Breast epithelium (tissue), 3 donors: ENCODE results near the gene WBP1L.

Source experiments
- POLR2AphosphoS5 ChIP-seq, 3 donors: sonication (generic); formaldehyde crosslinking; IDR thresholded peaks; one replicate each; pipeline ENCODE4 v1.6.1; 2017; ENCODE audit warnings: antibody characterized with exemption in 3 of 3
- TF ChIP-seq, protein P1 (sequence below), 3 donors: fragments of 450-650 bp; IDR thresholded peaks; one replicate each; pipeline ENCODE4 v1.5.1; 2016 to 2017; ENCODE audit warnings: antibody characterized with exemption in 3 of 3, mild to moderate bottlenecking in 3 of 3, moderate library complexity in 3 of 3

DNA sequence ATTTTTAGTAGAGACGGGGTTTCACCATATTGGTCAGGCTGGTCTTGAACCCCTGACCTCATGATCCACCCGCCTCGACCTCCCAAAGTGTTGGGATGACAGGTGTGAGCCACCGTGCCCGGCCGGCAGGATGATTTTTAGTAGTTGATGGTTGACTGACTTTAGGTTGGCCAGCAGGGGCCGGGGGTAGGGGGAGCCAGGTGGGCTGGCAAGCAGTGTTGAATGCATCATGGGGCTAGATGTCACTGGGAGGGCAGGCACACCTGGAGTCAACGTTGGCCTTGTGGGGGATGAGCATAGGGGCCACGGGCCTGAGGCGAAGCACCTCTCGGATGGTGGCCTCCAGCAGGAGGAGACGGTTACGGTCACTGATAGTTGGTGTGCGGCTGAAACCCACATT, 88.5 kb downstream of the WBP1L start:
- TF ChIP-seq, protein P1, sequence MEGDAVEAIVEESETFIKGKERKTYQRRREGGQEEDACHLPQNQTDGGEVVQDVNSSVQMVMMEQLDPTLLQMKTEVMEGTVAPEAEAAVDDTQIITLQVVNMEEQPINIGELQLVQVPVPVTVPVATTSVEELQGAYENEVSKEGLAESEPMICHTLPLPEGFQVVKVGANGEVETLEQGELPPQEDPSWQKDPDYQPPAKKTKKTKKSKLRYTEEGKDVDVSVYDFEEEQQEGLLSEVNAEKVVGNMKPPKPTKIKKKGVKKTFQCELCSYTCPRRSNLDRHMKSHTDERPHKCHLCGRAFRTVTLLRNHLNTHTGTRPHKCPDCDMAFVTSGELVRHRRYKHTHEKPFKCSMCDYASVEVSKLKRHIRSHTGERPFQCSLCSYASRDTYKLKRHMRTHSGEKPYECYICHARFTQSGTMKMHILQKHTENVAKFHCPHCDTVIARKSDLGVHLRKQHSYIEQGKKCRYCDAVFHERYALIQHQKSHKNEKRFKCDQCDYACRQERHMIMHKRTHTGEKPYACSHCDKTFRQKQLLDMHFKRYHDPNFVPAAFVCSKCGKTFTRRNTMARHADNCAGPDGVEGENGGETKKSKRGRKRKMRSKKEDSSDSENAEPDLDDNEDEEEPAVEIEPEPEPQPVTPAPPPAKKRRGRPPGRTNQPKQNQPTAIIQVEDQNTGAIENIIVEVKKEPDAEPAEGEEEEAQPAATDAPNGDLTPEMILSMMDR (IDR thresholded peaks at IDR 0.05): no peak
- no peak for TF ChIP-seq POLR2AphosphoS5 (IDR thresholded peaks at IDR 0.05)
